Measurements from ENCODE around the gene SEMA3G.

- TF ChIP-seq CTCF (IDR thresholded peaks at IDR 0.05) (no peak), EP300 (IDR thresholded peaks at IDR 0.05) (no peak)
Measured at GRCh38 chr3:52432691-52433141, 12.2 kb downstream of the SEMA3G start.

Measured in gastroesophageal sphincter (tissue), 3 donors.